Measurements from ENCODE around the gene LCLAT1. TPM values are rescaled to one million over a fixed set of nuclear protein-coding genes. Genes with fewer than 3 reads are reported as not detected.
"Not testable (repeated sequence)": the region's sequence is repeated elsewhere in the genome, so short reads cannot be mapped to it uniquely, and the experiment has no call there.

LCLAT1 gene
- polyA plus RNA-seq, 1 experiment, result 10.8 TPM

- DNase-seq (ENCODE audit: low read depth), result peak; percentile 32
- CTCF ChIA-PET, result interaction anchor here (1.0 kb wide), 1 partner anchor 200 kb away, joined by 4 read pairs; no protein-coding TSS in a partner anchor
- TF ChIP-seq, protein P1, sequence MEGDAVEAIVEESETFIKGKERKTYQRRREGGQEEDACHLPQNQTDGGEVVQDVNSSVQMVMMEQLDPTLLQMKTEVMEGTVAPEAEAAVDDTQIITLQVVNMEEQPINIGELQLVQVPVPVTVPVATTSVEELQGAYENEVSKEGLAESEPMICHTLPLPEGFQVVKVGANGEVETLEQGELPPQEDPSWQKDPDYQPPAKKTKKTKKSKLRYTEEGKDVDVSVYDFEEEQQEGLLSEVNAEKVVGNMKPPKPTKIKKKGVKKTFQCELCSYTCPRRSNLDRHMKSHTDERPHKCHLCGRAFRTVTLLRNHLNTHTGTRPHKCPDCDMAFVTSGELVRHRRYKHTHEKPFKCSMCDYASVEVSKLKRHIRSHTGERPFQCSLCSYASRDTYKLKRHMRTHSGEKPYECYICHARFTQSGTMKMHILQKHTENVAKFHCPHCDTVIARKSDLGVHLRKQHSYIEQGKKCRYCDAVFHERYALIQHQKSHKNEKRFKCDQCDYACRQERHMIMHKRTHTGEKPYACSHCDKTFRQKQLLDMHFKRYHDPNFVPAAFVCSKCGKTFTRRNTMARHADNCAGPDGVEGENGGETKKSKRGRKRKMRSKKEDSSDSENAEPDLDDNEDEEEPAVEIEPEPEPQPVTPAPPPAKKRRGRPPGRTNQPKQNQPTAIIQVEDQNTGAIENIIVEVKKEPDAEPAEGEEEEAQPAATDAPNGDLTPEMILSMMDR (IDR thresholded peaks at IDR 0.05; ENCODE audit: insufficient read depth, low read depth, low read length), result no peak
- Histone ChIP-seq H3K27me3 (ENCODE audit: control insufficient read depth, insufficient read depth, low read length) (no peaks in the 10 kb centered on the region), H3K36me3 (ENCODE audit: control insufficient read depth, insufficient read depth, low read length) (no peaks in the 10 kb centered on the region), H3K4me3 (ENCODE audit: low read depth, low read length) (no peak overlapping the region)
- POLR2A ChIA-PET, result no interaction called here
Measured at GRCh38 chr2:30511122-30512083, 64.4 kb downstream of the LCLAT1 start.

- Histone ChIP-seq H3K4me3 (ENCODE audit: low read depth, low read length) (no peak overlapping the region), H3K27me3 (ENCODE audit: control insufficient read depth, insufficient read depth, low read length) (no peaks in the 10 kb centered on the region), H3K36me3 (ENCODE audit: control insufficient read depth, insufficient read depth, low read length) (no peaks in the 10 kb centered on the region)
- DNase-seq (ENCODE audit: low read depth), result no peak
- POLR2A ChIA-PET, result no interaction called here
- TF ChIP-seq, protein P1 (IDR thresholded peaks at IDR 0.05; ENCODE audit: insufficient read depth, low read depth, low read length), result no peak
- CTCF ChIA-PET, result no interaction called here
Measured at GRCh38 chr2:30512243-30512886, 65.3 kb downstream of the LCLAT1 start.

DNA sequence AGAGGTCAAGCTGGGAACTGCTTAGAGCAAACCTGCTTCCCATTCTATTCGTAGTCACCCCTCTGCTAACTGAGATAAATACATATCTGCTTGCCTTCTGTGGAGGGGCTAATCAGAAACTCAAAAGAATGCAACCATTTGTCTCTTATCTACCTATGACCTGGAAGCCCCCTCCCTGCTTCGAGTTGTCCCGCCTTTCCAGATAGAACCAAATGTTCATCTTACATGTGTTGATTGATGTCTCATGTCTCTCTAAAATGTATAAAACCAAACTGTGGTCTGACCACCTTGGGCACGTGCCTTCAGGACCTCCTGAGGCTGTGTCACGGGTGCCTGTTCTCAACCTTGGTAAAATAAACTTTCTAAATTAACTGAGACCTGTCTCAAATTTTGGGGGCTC is 66.6 kb downstream of the LCLAT1 start:
- DNase-seq (ENCODE audit: low read depth); CTCF ChIA-PET; H3K36me3 ChIP-seq (ENCODE audit: control insufficient read depth, insufficient read depth, low read length); H3K4me3 ChIP-seq (ENCODE audit: low read depth, low read length); H3K27me3 ChIP-seq (ENCODE audit: control insufficient read depth, insufficient read depth, low read length); POLR2A ChIA-PET: not testable (repeated sequence)

DNA sequence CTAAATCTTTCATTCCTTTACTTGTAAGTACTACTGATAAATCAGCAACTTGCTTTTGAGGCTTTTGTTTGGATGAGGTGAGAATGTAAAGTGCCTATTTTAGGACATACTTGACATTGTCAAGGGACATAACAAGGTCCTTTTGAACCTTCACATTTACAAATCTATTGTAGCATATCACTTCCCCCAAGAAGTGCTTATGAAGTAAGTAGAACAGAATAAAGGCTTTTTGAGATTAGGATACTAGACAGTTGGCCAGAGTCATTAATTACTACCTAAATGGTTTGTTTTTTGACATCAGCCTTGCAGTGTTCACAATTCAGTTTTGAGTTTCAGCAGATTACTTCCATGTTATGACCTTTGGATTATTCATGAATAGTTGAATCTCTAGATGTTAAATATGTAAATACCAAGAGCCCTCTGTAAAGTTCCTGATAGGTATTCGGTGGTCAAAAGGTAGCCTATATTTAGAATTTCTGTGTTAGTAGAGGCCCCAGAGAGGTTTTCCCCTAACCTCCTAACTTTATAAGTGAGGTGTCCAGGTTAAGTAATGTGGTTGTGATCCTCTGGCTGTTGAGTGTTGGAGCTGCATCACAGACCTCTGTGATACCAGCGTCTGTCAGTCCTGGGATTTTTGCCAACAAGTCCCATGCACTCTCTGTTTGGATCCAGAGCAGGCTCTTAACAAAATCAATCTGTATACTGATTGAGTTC is 67.2 kb downstream of the LCLAT1 start:
- TF ChIP-seq, protein P1 (IDR thresholded peaks at IDR 0.05; ENCODE audit: insufficient read depth, low read depth, low read length), result no peak
- ChIA-PET POLR2A (no interaction called here), CTCF (no interaction called here)
- Histone ChIP-seq H3K36me3 (ENCODE audit: control insufficient read depth, insufficient read depth, low read length) (no peaks in the 10 kb centered on the region), H3K27me3 (ENCODE audit: control insufficient read depth, insufficient read depth, low read length) (no peaks in the 10 kb centered on the region), H3K4me3 (ENCODE audit: low read depth, low read length) (no peak overlapping the region)
- DNase-seq (ENCODE audit: low read depth), result no peak

- no peaks in the 10 kb centered on the region for H3K27me3 ChIP-seq (ENCODE audit: control insufficient read depth, insufficient read depth, low read length)
- no peak overlapping the region for H3K4me3 ChIP-seq (ENCODE audit: low read depth, low read length)
- TF ChIP-seq, protein P1 (IDR thresholded peaks at IDR 0.05; ENCODE audit: insufficient read depth, low read depth, low read length), result no peak
- POLR2A ChIA-PET, result no interaction called here
- CTCF ChIA-PET, result no interaction called here
- no peak for DNase-seq (ENCODE audit: low read depth)
- no peaks in the 10 kb centered on the region for H3K36me3 ChIP-seq (ENCODE audit: control insufficient read depth, insufficient read depth, low read length)
Measured at GRCh38 chr2:30514848-30515435, 67.9 kb downstream of the LCLAT1 start.
